Kidney (tissue), 14 donors: ENCODE results near the gene HLA-DOB. TPM values are rescaled to one million over a fixed set of nuclear protein-coding genes. Genes with fewer than 3 reads are reported as not detected.
A peak's percentile ranks its signal among the peaks of the same experiment; 100 is the strongest.

Experiments used
- DNase-seq, 5 donors: peaks; one replicate each; pipeline ENCODE4 v3.0.0-alpha.2; 2013 to 2020
- FAIRE-seq: peaks from 2 replicates; lab custom pipeline; 2012; peaks lifted over from hg19 to GRCh38; lab: Jason Lieb, UNC
- H3K27ac ChIP-seq, 2 donors: one replicate each; pipeline ENCODE4 v1.7.0; 2013; ENCODE audit warnings: low read depth in 2 of 2, low read length in 2 of 2, inconsistent platforms in 1 of 2
- H3K27me3 ChIP-seq: one replicate; pipeline ENCODE4 v1.7.1; 2013; ENCODE audit warnings: low read length, inconsistent platforms; ENCODE audit not compliant: control insufficient read depth, insufficient read depth
- H3K36me3 ChIP-seq, 3 donors: one replicate each; pipeline versions ENCODE4 v1.7.0 to v1.7.1; 2013; ENCODE audit warnings: low read length in 3 of 3, control low read depth in 1 of 3, inconsistent platforms in 1 of 3; ENCODE audit not compliant: insufficient read depth in 3 of 3, control insufficient read depth in 2 of 3
- H3K4me1 ChIP-seq, 3 donors: one replicate each; pipeline versions ENCODE4 v1.7.0 to v1.7.1; 2013; ENCODE audit warnings: low read length in 3 of 3, inconsistent platforms in 1 of 3, low read depth in 1 of 3; ENCODE audit not compliant: control insufficient read depth in 2 of 3, insufficient read depth in 2 of 3
- H3K4me3 ChIP-seq, 3 donors: one replicate each; pipeline versions ENCODE4 v1.7.0 to v1.8.1; 2013; ENCODE audit warnings: low read length in 3 of 3, control low read depth in 1 of 3, inconsistent platforms in 1 of 3
- H3K9ac ChIP-seq, 3 donors: one replicate each; pipeline versions ENCODE4 v1.7.0 to v1.7.1; 2013; ENCODE audit warnings: low read length in 3 of 3, control low read depth in 1 of 3, inconsistent platforms in 1 of 3
- H3K9me3 ChIP-seq, 3 donors: one replicate each; pipeline versions ENCODE4 v1.7.0 to v1.7.1; 2013; ENCODE audit warnings: low read length in 3 of 3, control low read depth in 1 of 3, inconsistent platforms in 1 of 3; ENCODE audit not compliant: control insufficient read depth in 2 of 3, insufficient read depth in 1 of 3
- CTCF ChIP-seq: IDR thresholded peaks from 3 replicates; pipeline ENCODE4 v1.5.1; 2012; ENCODE audit warnings: mild to moderate bottlenecking, moderate library complexity, borderline replicate concordance; ENCODE audit not compliant: insufficient read depth; ENCODE audit errors: extremely low read depth
- intact Hi-C: fragments of 100-400 bp; cut with DNase I; formaldehyde crosslinking; loops from one replicate; pipeline ENCODE4 v1.11.1; 2022
- polyA plus RNA-seq: library from polyadenylated mRNA; stranded (reverse); fragments of 350-450 nt; fragmentation: Illumina TruSeq; extraction: RNeasy Lipid Tissue Mini Kit (QIAGEN cat#74804); gene quantifications from one replicate; pipeline ENCODE4 v1.2.3, GENCODE V29; 2014; ENCODE audit warnings: low read depth, low replicate concordance; ENCODE audit not compliant: insufficient read depth
- total RNA-seq: library from RNA; stranded (reverse); fragmentation: NEBNext Ultra II Directional; extraction: Animal tissue kit (Norgen Biotek cat#: 25700); gene quantifications from one replicate; pipeline ENCODE4 v1.2.1, GENCODE V29; 2021
- donor health status: control.
- donor health status: control.
- donor health status: control.
- donor health status: control.
- donor health status: control.
- donor health status: DM: yes; HTN: yes; CAD: no.
- donor health status: Normal renal cell carcinoma (clear cell type).

Gene HLA-DOB
- total and polyA plus RNA-seq, 2 donors from 2014 or later = 1.9 to 6.1 TPM

- Histone ChIP-seq H3K36me3 (peaks cover 0 to 15% (median 0%) of the 10 kb centered on the region in 3 donors), H3K9me3 (no peaks in the 10 kb centered on the region), H3K4me1 (peaks cover 0 to 6% (median 0%) of the 10 kb centered on the region in 3 donors), H3K9ac (no peak overlapping the region), H3K4me3 (no peak overlapping the region), H3K27me3 (no peaks in the 10 kb centered on the region), H3K27ac (no peak overlapping the region)
- TF ChIP-seq CTCF = no peak
- DNase-seq (no peak), FAIRE-seq (no peak)
- intact Hi-C loops = no loop called here
These were observed 20.1 kb upstream of the HLA-DOB start for GRCh38 chr6:32836873-32837272.

GRCh38 chr6:32835167-32835893 lies 18.5 kb upstream of the HLA-DOB start:
- no peak overlapping the region for H3K4me3 ChIP-seq
- H3K36me3 ChIP-seq = peaks cover 0 to 13% (median 2%) of the 10 kb centered on the region in 3 donors
- peaks cover 0 to 5% (median 0%) of the 10 kb centered on the region in 3 donors for H3K4me1 ChIP-seq
- TF ChIP-seq CTCF = no peak
- FAIRE-seq (no peak), DNase-seq (peak in 1 of 5 donors; percentile 67)
- H3K27ac ChIP-seq = no peak overlapping the region
- intact Hi-C loops = no loop called here
- H3K9me3 ChIP-seq = no peaks in the 10 kb centered on the region
- no peak overlapping the region for H3K9ac ChIP-seq
- no peaks in the 10 kb centered on the region for H3K27me3 ChIP-seq

DNA sequence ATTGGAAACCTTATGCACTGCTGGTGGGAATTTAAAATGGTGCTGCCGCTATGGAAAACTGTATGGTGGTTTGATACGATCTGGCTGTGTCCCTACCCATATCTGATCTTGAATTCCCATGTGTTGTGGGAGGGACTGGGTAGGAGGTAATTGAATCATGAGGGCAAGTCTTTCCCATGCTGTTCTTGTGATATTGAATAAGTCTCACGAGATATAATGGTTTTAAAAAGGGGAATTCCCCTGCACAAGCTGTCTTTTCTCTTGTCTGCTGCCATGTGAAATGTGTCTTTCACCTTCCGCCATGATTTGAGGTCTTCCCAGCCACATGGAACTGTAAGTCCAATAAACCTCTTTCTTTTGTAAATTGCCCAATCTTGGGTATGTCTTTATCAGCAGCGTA lies 16.9 kb upstream of the HLA-DOB start:
- Histone ChIP-seq H3K9ac (no peak overlapping the region), H3K27ac (no peak overlapping the region), H3K4me3 (no peak overlapping the region), H3K27me3 (no peaks in the 10 kb centered on the region), H3K4me1 (peaks cover 0 to 5% (median 0%) of the 10 kb centered on the region in 3 donors), H3K9me3 (no peaks in the 10 kb centered on the region), H3K36me3 (peaks cover 0 to 10% (median 4%) of the 10 kb centered on the region in 3 donors)
- intact Hi-C loops = no loop called here
- no peak for TF ChIP-seq CTCF
- no peak for FAIRE-seq
- DNase-seq = no peak

DNA sequence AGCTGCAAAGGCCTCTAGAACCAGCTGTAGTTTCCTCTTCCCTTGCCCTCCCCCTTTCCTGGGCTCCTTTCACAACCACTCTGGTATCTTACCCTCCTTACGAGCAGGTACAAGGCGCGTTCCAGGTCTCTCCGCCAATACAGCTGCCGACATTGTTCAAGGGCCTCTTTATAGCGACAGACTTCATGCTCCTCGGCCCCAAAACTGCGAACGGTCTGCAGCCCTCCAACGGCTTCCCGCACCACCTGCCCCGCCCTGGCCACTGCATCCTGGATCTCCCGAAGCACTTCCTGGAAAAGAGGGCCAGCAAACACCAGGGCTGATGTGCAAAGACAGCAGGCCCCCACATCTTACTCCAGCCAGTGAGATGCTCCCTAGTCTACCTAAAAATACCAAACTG lies 15.7 kb upstream of the HLA-DOB start:
- Histone ChIP-seq H3K27ac (no peak overlapping the region), H3K4me1 (peaks cover 0 to under 1% (median 0%) of the 10 kb centered on the region in 3 donors), H3K9me3 (no peaks in the 10 kb centered on the region), H3K9ac (no peak overlapping the region), H3K4me3 (no peak overlapping the region), H3K36me3 (peaks cover 0 to 10% (median 4%) of the 10 kb centered on the region in 3 donors), H3K27me3 (no peaks in the 10 kb centered on the region)
- DNase-seq (no peak), FAIRE-seq (no peak)
- TF ChIP-seq CTCF = no peak
- intact Hi-C loops = no loop called here
